ENCODE data around the gene ADGRG1.

ADGRG1 gene

DNA sequence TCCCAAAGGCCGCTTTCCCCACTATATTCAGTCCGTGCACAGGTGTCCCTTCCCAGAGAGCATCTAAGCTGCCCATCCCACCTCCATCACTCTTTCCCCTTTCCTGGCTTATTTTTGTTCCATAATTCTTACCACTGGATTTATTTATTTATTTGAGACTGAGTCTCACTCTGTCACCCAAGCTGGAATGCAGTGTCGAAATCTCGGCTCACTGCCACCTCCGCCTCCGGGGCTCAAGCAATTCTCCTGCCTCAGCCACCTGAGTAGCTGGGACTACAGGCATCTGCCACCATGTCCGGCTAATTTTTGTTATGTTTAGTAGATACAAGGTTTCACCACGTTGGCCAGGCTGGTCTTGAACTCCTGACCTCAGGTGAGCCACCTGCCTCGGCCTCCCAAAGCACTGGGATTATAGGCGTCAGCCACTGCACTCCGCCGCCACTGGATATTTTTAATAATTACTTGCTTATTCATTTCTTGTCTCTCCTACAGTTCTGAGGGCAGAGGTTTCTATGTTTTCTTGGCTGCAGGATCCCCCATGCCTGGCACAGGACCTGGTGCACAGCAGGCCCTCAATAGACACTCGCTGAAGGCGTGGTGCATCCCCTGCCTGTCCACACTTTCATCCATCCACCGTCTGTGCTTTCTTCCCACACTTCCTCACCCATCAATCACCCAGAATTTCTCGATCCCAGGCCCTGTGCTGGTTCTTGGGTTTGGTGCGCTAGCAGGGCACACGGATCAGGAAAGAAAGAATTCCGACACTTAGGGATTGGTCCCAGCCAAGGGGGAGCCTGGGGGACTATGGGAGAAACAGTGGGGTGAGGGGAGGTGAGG is 9.9 kb upstream of the ADGRG1 start:
- TF ChIP-seq, protein P1, sequence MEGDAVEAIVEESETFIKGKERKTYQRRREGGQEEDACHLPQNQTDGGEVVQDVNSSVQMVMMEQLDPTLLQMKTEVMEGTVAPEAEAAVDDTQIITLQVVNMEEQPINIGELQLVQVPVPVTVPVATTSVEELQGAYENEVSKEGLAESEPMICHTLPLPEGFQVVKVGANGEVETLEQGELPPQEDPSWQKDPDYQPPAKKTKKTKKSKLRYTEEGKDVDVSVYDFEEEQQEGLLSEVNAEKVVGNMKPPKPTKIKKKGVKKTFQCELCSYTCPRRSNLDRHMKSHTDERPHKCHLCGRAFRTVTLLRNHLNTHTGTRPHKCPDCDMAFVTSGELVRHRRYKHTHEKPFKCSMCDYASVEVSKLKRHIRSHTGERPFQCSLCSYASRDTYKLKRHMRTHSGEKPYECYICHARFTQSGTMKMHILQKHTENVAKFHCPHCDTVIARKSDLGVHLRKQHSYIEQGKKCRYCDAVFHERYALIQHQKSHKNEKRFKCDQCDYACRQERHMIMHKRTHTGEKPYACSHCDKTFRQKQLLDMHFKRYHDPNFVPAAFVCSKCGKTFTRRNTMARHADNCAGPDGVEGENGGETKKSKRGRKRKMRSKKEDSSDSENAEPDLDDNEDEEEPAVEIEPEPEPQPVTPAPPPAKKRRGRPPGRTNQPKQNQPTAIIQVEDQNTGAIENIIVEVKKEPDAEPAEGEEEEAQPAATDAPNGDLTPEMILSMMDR (IDR thresholded peaks at IDR 0.05): no peak

DNA sequence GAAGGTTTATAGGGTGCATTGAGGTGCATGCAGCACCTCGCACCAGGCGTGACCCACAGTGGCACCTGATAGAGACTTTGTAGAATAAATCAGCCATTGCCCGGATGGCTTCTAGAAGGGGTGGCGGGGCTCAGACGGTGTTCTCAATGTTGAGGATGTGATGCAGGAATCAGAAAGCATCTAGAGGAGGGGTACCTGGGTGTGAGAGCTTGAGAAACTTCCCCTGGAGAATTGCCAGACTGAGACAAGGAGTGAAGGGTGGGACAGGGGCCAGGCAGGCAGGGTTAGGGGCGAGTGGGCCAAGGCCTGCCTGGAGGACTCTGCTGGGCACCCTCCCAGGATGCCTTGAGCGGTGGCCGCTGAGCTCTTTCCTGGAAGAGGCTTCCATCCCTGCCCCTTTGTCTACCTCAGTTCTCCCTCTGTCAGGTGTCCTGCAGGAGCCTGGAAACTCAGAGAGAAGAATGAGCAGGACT is 9.3 kb upstream of the ADGRG1 start:
- TF ChIP-seq, protein P1 (IDR thresholded peaks at IDR 0.05): no peak

GRCh38 chr16:57619606-57620334 is 8.7 kb upstream of the ADGRG1 start:
- TF ChIP-seq, protein P1 (IDR thresholded peaks at IDR 0.05): no peak

- TF ChIP-seq, protein P1 (IDR thresholded peaks at IDR 0.05): no peak
These were observed 7.8 kb upstream of the ADGRG1 start for GRCh38 chr16:57620335-57621231.

- TF ChIP-seq, protein P1 (IDR thresholded peaks at IDR 0.05): no peak
These were observed 6.7 kb upstream of the ADGRG1 start for GRCh38 chr16:57621521-57622271.

DNA sequence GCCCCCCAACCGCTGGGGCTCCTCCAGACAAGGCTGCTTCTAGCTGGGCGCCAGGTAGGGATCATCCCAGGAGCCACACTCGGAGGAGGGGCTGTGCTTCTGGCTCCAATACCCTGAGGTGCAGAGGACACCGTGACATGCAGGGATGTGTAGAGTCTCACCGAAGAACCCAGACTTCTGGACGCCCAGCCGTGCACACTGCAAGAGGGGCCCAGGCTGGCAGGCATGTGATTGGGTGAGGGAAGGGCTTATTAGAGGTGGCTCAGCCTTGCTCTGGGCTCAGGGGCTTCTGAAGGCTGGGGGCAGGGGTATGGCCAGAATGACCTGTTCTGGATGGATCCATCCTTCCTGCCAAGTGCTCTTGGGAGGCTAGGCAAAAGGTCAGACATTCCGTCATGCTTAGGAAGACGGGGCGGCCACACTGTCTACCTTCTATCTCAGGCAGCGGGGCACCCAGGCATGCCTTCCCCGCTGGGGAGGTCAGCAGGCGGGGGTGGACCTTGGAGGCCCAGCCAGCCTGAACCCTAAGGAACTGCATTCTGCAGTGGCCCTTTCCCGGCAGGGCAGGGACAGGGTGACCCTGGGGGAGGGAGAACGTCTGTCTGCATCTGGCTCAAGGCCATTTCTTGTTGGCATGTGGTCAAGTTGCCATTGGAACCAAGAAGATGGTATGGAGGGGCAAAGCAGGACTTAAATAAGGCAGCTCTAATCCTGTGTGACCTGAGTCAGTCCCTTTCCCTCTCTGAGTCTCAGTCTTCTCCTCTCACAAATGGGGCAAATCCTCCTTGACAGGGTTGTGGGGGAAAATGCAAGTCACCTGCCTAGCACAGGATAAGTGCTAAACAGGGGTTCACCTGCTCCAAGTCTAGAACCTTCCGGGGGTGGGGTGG is 5.8 kb upstream of the ADGRG1 start:
- TF ChIP-seq, protein P1 (IDR thresholded peaks at IDR 0.05): no peak
